Inflammatory macrophage treated with lipopolysaccharide for 4 hours (primary cell): ENCODE measurements around the gene MLIP.
"Not testable (repeated sequence)": the region's sequence is repeated elsewhere in the genome, so short reads cannot be mapped to it uniquely, and the experiment has no call there.

ENCODE experiments used
- DNase-seq: peaks from one replicate; pipeline ENCODE4 v3.0.0-alpha.2; 2020

The MLIP gene

GRCh38 chr6:54111341-54112045 lies at the start of gene MLIP:
MLIP (plus strand) TSS chr6:54111443; CDS start chr6:54111480, 37 bp downstream.
- no peak for DNase-seq

- DNase-seq: no peak
These were observed 48.1 kb upstream of the MLIP start for GRCh38 chr6:54063228-54063539.

- DNase-seq: no peak
These were observed 42.5 kb upstream of the MLIP start for GRCh38 chr6:54068694-54069093.

- no peak for DNase-seq
These were observed 41.2 kb upstream of the MLIP start for GRCh38 chr6:54070025-54070424.

- no peak for DNase-seq
These were observed 39.4 kb upstream of the MLIP start for GRCh38 chr6:54071821-54072340.

GRCh38 chr6:54072635-54073313 lies 38.5 kb upstream of the MLIP start:
- no peak for DNase-seq

GRCh38 chr6:54073487-54073886 lies 37.8 kb upstream of the MLIP start:
- no peak for DNase-seq

GRCh38 chr6:54074109-54074508 lies 37.1 kb upstream of the MLIP start:
- no peak for DNase-seq

GRCh38 chr6:54074578-54075195 lies 36.6 kb upstream of the MLIP start:
- no peak for DNase-seq

- no peak for DNase-seq
These were observed 35.0 kb upstream of the MLIP start for GRCh38 chr6:54076159-54076789.

- not testable (repeated sequence) for DNase-seq
These were observed 29.7 kb upstream of the MLIP start for GRCh38 chr6:54081499-54081898.

- DNase-seq: no peak
These were observed 28.0 kb upstream of the MLIP start for GRCh38 chr6:54083287-54083686.

GRCh38 chr6:54084231-54084630 lies 27.0 kb upstream of the MLIP start:
- no peak for DNase-seq

- no peak for DNase-seq
These were observed 26.2 kb upstream of the MLIP start for GRCh38 chr6:54085047-54085446.

GRCh38 chr6:54085541-54085940 lies 25.7 kb upstream of the MLIP start:
- no peak for DNase-seq

GRCh38 chr6:54086439-54086838 lies 24.8 kb upstream of the MLIP start:
- DNase-seq: no peak

- DNase-seq: no peak
These were observed 23.5 kb upstream of the MLIP start for GRCh38 chr6:54087721-54088120.

- no peak for DNase-seq
These were observed 17.8 kb upstream of the MLIP start for GRCh38 chr6:54093326-54093948.

GRCh38 chr6:54094293-54094692 lies 16.9 kb upstream of the MLIP start:
- no peak for DNase-seq

- no peak for DNase-seq
These were observed 16.5 kb upstream of the MLIP start for GRCh38 chr6:54094786-54095185.

GRCh38 chr6:54095723-54096122 lies 15.5 kb upstream of the MLIP start:
- no peak for DNase-seq

GRCh38 chr6:54096811-54097210 lies 14.4 kb upstream of the MLIP start:
- DNase-seq: no peak

- DNase-seq: no peak
These were observed 13.5 kb upstream of the MLIP start for GRCh38 chr6:54097753-54098152.
